HuH-7.5 (cell line): ENCODE measurements around the gene STON2.
"Not testable (repeated sequence)": the region's sequence is repeated elsewhere in the genome, so short reads cannot be mapped to it uniquely, and the experiment has no call there.

Experiments
- DNase-seq: peaks from one replicate; pipeline ENCODE4 v3.0.0; 2011; ENCODE audit warnings: low spot score

The STON2 gene

DNA sequence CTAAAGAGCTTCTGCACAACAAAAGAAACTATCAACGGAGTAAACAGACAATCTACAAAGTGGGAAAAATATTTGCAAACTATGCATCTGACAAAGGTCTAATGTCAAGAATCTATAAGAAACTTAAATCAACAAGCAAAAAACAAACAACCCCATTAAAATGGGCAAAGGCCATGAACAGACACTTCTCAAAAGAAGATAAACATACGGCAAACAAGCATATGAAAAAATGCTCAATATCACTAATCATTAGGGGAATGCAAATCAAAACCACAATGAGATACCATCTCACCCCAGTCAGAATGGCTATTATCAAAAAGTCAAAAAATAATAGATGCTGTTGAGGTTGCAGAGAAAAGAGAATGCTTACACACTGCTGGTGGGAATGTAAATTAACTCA is 20.1 kb downstream of the STON2 start:
- DNase-seq = not testable (repeated sequence)

DNA sequence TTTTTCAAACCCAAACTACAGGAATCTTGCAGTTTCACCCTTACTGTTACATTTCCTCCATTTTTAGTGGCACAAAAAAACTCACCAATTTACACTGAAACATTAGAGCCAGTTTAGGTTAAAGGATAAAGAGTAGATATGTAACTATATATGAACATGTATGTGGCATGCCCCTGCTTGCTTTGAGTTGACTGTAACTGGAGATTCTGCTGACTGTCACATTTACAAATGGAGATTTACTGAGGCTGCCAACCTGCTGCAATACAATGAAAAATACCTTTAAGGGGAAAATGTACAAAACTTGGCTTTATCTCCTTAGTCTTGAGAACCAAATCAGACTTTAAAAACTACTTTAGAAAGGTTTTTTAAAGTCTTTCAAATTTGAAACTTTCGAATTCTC is 28.3 kb downstream of the STON2 start:
- no peak for DNase-seq

DNA sequence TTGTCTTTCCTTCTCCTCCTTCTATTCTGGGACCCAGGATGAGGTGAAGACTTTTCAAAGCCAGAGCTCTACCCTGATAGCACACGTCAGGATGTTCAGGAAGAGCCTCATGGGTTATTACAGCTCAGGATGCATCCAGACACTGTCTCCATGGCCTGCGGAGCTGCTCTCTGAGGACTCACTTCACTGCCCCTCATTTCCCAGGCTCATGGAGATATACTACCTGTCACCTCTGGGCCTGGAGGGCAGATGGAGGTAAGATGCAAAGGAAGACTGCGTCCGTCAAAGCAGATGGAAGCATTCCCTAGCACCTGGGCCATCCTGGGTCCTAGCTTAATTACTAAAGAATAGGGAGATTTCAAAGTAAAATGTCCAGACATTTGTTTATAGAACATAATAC is 32.6 kb downstream of the STON2 start:
- no peak for DNase-seq

DNA sequence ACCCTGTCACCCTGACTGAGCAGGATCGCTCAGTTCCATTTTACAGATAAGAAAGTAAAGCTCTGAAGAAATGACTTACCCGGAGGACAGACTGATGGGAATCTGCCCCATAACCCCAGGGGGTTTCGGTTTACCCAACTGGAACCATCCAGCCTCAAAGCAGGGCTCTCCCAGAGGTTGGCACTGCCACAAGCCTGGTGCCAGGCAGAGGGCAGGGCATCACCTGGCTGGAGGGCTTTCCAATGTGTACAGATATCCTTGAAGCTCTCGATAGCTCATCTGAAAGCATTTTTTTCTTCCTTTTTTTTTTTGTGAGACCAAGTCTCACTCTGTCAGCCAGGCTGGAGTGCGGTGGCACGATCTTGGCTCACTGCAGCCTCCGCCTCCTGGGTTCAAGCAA is 33.2 kb downstream of the STON2 start:
- DNase-seq = no peak

DNA sequence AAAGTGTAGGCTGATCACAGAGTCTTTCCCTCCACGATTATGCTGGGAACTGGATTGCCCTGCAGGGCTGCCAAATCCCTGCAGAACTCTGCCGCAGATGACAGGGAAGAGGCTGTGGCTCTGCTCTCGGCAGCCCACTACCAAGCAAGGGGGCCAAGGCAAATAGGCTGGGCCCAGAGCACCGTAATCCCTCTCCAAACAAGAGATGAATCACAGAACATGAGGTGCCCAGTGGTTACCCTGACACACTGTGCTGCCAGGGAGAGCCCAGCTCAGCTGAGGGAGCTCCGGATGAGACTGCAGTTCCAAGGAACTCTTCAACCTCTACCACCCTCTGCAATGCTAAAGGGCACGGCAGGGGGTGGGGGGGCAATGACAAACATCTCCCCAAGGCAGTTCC is 33.9 kb downstream of the STON2 start:
- DNase-seq = no peak

DNA sequence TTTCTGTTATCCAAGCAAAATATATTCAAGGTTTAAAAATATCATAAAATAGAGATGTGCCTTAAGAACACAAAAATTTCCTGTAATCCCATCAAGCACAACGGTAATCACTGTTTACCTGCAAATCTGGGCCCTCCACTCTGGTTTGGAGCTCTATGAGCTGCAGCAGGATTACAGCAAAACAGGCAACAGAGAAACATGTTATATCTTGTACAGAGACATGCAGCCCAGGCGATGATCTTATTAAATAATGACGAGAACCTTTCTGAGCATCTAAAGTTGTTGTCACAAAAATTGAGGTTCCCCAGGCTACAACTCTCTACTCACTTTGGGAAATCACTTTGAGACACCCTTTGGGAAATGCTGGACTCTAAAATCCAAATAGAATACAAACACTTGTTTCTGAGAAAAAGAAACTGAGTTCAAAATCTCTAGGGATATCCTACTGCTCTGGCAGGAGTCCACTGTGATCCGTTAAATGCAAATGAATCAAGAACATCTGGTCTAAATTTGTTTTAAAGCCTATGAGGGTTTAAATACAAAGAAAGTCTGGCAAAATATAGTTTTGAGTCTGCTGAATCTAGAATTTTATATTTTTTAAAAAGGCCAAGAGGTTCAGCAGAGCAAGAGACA is 36.3 kb downstream of the STON2 start:
- DNase-seq = no peak

DNA sequence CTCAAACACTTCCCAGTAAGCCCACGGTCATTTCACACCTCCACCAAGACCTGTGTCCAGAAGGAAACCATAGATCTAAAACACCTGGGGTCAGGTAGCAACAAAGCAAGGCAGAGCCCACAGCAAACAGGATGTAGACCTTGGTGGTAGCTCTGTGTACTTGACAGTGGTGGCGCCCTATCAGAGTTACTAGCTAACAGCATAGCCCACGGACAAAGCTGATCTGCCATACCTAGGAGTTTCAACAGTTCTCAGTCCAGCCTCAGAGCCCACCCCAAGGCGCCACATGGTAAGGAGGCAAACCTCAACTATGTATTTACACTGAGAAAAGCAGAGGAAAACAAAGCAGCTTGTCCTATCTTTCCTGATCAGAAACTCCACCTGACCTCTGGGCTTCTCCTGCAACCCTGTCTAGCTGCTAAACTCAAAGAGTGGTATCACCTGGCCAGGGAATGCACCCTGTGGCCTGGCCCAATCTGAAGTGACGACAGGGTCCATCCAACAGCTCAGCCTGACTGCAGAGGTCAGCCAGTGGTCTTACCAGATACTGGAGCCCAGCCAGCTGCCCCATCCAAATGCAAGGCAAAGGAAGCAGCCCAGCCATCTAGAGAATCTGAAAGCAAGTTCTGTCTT is 46.3 kb downstream of the STON2 start:
- no peak for DNase-seq

DNA sequence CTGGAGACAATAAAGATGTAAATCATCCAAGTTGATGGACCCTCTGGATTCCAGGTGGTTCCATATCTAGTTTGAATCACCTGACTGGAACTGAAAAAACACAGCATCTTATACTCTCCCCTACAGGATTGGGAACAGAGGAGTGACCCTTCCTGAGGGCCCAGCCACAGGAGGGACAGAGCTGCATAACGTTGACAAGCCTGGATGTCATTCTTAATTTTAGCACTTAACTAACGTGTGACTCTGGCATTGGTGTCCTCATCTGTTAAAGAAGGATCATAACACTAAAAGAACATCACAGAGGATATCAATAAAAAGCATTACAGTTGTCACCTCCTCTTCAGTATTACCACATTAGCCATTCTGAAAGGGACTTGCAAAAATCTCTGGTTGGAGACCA is 47.7 kb downstream of the STON2 start:
- DNase-seq = no peak

DNA sequence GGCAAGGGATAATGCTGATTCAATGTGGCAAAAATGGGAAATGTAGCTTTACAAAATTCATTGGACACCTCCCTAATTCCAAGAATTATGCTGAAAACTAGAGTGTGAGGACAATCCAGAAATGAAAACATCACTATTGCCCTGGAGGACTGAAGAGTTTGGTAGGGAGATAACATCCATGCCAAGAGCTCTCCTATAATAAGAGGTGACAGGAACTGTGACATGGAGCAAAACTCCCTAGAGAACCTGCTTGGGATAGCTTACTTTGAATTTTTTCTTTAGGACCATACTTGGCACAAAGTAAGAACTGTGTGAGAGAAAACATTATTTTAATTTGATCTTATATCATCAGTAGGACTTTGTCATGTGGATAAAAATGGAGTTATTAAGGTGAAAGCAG is 48.9 kb downstream of the STON2 start:
- DNase-seq = no peak

DNA sequence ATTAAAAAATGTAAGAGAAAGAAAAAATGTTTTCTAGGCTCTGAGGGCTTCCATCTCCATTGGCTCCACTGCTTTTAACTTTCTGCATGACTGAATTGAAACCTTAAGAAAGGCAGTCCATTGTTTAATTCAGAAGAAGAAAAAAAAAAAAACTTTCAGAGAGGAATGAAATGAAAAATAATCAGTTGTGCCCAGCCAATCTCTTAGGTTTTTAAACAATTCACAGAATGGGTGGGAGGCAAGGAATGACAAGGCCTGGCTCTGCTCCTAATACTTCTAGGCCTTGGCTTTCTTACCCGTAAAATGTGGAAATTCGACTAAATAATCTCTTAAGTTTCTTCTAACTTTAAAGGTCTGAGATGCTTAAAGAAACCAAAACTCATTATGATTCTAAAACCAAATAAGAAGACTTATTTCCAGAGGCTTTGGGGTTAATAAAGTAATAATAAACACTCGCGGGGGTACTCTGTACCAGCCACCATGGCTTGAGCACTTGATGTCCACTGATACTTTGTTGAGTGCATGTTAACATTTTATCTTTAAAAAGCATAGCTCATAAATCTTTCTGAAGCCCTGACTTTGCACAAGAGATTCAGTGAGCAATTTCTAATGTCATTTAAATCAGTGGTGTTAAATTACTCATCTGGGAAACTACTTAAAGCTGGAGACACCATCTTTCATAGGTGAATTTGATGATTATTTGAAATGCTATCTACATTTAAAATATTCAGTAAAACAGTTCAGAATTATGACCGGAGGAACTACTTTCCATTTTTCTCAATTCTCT is 49.6 kb downstream of the STON2 start:
- no peak for DNase-seq

DNA sequence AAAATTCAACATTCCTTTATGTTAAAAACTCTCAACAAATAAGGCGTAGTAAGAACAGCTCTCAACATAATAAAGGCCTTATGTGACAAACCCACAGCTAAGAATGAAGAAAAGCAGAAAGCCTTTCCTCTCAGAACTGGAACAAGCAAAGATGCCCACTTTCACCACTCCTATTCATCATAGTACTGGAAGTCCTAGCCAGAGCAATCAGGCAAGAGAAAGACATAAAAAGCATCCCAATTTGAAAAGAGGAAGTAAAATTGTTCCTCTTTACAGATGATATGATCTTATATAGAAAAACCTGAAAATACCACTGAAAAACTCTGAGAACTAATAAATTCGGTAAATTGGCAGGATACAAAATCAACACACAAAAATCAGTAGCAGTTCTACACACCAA is 52.1 kb downstream of the STON2 start:
- no peak for DNase-seq

DNA sequence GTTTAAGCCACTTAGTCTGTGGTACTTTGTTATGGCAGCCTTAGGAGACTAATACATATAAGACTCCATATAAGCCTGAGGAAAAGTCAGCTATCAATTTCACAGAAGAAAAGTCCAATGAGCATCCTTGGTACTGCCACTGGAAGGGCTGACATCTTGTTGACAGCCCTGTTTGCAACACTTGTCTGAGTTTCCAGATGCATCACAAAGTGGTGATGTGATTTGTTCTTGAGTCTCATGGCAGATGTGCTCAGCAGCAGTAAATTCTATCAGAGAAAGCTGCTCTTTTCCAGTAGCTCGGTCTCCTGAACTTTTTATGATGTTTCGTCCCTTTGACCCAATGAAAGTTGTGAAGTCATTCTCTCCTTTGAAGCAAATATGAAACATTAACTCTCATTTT is 54.3 kb downstream of the STON2 start:
- no peak for DNase-seq

DNA sequence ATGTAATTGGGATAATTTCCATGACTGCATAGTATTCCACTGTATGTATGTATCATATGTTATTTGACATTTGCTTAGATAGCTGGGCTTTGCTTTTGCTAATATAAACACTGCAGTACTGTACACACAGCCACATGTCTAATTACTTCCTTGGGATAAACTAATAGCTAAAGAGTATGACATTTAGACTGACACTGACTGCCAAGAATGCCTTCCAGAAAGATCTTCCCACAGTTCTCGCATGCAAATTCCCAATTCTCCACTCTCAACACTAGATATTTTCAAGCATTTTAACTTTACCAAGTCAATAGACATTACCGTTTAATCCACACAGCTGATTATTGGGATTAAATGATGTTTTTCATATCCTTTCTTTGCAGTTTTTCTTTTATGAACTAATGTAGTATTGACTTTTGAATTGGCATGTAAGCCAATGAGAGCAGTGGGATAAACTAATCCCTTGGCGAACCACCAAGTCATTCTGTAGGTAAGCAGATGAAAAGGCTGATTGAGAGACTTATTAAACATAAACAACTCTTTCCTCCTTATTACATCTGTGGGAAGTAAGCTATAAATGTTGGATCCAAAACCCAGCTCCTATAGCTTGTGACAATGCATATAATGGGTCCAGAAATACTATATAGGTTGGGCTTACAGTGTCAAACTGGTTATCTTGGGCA is 55.5 kb downstream of the STON2 start:
- DNase-seq = no peak

DNA sequence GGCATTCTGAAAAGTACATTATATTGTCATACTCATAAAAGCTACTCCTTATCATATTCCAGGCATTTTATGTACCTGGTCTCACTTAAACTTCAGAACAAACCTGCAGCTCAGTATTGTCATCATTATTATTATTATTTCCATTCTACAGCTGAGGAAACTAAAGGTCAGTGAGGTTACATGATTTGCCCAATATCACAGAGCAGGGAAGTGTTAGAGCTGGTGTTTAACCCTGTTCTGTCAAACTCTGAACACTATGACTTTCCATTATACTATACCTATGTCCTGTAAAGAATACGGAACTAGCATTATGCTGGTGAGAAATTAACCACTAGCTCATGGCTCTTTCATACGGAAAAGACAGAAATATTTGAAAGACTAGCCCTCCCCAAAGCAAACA is 56.4 kb downstream of the STON2 start:
- DNase-seq = no peak

DNA sequence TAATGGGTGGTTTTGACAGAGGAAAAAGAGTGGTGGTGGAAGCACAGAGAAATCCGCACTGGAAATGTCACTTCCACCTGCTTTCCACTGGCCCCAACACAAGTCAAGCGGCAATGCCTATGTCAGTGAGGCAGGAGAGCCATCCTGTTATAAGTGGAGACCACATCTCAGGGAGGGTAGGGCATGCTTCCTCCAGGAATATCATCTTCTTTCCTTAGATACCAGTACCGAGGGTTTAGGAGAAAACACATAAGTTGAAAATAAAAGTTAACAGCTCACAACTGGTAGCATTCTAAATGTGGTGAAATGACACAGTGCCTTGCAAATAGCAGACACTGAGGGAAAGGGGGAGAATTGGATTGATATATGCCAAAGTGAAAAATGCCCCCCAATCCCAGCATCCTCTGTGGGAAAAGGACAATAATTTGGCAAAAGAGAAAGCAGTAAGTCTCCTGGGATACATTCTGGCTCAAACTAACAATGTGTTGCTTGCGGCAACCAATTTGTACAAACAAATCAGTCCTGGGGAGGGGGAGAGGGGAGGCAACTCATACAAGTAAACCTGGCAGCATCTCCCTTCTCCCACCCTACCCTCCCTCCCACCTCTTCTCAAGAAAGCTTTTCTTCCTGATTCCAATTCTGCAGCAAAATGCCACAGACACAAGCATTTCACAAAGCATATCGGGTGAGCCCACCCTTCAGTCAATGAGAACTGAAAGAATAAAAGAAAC is 57.1 kb downstream of the STON2 start:
- DNase-seq = no peak

DNA sequence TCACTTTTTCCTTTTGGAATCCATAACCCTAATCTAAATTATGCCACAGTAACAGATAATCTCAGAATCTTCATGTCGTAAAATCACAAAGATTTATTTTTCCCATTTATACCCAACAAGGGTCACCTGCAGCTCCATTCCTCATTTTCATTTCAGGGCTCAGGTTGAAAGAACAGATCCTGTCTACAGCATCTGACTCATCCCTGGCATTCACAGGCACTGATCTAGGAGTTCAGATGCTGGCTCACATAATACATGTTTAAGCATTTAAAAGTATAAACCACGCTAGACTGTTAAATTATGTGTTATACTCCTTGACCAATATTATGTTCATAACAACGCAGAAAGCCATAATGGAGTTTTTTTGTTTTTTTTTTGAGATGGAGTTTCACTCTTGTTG is 58.3 kb downstream of the STON2 start:
- DNase-seq = no peak

DNA sequence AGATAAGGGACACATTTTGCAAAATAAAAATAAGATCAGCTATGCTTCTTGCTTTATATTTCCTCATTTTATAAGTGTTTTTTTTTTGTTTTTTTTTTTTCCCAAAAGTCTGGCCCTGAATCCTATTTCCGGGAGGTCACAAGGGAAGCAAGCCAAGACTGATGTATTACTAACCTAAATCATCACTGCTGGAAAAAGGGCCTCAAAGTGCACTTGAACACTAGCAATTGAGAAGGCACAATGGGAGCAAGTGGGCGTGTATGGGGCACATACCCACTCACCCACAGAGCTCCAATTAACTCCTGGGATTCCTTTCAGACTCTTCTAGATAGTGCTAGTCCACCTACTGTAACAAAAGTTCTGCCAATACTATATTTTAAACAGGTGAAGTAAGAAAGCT is 58.8 kb downstream of the STON2 start:
- no peak for DNase-seq

DNA sequence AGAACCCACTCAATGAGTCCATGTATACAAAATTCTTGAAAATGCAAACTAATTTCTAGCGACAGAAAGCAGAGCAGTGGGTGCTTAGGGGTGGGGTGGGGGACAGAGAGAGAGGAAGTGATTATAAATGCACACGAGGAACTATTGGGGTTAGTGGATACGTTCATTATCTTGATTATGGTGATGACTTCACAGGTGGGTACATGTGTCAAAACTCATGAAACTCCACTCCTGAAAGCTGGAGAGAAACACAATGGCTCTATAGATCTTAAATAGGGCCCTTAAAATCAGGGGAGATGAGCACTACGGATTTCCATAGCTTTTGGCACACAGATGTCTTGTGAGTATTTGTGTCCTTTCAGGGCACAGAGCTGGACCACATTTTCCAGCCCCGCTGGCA is 59.9 kb downstream of the STON2 start:
- no peak for DNase-seq

DNA sequence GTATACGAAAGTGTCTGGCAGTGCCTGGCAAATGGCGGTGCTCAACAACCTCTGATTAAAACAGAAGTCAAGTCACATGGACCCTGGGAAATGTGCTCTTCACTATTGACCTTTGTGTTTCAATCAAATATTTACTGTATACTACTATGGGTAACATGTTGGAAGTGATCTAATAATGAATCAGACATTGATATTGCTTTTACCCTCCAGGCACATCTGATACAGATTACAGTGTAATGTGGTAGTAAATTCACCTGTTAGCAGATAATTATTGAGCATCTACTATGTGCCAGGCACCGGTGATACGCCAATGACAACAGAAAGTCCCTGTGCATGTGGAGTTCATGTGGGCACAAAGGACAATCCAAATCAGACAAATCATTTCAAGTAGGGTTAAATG is 63.1 kb downstream of the STON2 start:
- DNase-seq = no peak

DNA sequence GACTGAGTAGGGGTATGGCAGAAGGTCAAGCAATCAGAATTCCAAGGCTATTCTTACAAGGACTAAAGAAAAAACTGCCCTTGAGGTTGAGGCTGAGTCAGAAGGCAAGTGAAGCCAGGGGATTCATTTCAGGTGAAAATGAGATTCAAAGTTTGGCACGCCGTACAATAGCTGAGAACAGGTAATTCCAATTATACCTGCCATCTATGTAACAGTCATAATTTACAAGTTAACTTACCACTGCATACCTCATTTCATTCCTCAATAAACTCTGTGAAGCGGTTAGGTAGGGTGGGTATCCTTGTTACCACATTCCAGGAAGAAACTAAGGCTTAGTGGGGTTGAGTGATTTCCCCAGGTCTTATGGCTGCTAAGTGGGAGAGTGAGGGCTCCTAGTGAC is 64.1 kb downstream of the STON2 start:
- DNase-seq = no peak

DNA sequence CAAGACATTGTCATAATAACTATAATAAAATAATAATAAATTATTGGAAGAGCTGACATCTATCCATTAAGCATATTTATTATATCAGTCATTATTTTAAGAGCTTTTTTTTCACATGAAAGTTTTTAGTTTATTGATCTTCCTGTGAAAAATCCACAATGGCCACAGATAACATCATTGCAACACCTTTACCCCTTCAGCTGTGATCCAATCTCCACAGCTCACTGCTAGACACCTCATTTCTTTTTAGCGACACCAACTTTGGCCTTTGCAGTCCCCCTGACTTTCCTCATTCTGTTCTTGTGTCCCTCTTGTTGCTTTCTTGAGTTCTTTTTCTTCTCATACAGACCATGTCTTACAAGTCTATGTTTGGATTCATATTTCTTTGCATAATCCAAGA is 67.4 kb downstream of the STON2 start:
- DNase-seq = no peak
